B cell (primary cell): ENCODE results near the gene TAF5L. TPM values are rescaled to one million over a fixed set of nuclear protein-coding genes. Genes with fewer than 3 reads are reported as not detected.

Experiments
- ATAC-seq: fragments of 200-7000 bp; cut with Tn5 transposase; one replicate; pipeline ENCODE4 v1.10.0; 2021; ENCODE audit warnings: low read depth, mild to moderate bottlenecking, moderate number of reproducible peaks, moderate library complexity
- CTCF ChIA-PET: fragments of 350-600 bp; sonication (Branson Sonifier 250); formaldehyde crosslinking; loops from one replicate; lab custom pipeline; 2021; ENCODE audit warnings: antibody characterized with exemption, inconsistent platforms; lab: Charles Lee
- POLR2A ChIA-PET: fragments of 350-600 bp; sonication (Branson Sonifier 250); formaldehyde crosslinking; loops from one replicate; lab custom pipeline; 2021; ENCODE audit warnings: antibody characterized with exemption; lab: Charles Lee
- DNase-seq: peaks from one replicate; pipeline ENCODE4 v3.0.0; 2013
- H2AFZ ChIP-seq: 2 replicates; pipeline ENCODE4 v1.6.1; 2012; ENCODE audit warnings: mild to moderate bottlenecking, low read depth, low read length; ENCODE audit not compliant: insufficient read depth, poor library complexity, severe bottlenecking
- H3K27ac ChIP-seq, 2 donors: 1 replicate in 1 of 2; 2 replicates in 1 of 2; pipeline ENCODE4 v1.5.1; 2012 to 2013; ENCODE audit warnings: low read length in 2 of 2, mild to moderate bottlenecking in 2 of 2, moderate library complexity in 1 of 2
- H3K27me3 ChIP-seq, 4 experiments: fragments of 200-600 bp in 1 of 4; sonication (generic) in 1 of 4; replicated peaks in 1 of 4; 1 replicate in 2 of 4; 2 replicates in 2 of 4; pipeline versions ENCODE4 v1.6.1 to v1.7.0; 2013 to 2016; ENCODE audit warnings: low read length in 3 of 4, mild to moderate bottlenecking in 2 of 4, mixed read lengths in 1 of 4, moderate library complexity in 1 of 4; ENCODE audit not compliant: insufficient read depth in 4 of 4, control insufficient read depth in 3 of 4; ENCODE audit errors: control extremely low read depth in 1 of 4
- H3K36me3 ChIP-seq, 2 experiments: replicated peaks in 1 of 2; 1 replicate in 1 of 2; 2 replicates in 1 of 2; pipeline versions ENCODE4 v1.6.1 to v1.7.1; 2013; ENCODE audit warnings: low read length in 1 of 2; ENCODE audit not compliant: insufficient read depth in 2 of 2, control insufficient read depth in 1 of 2; ENCODE audit errors: control extremely low read depth in 1 of 2, extremely low read depth in 1 of 2
- H3K4me1 ChIP-seq, 2 donors: fragments of 200-600 bp in 1 of 2; sonication (generic) in 1 of 2; 1 replicate in 1 of 2; 2 replicates in 1 of 2; pipeline versions ENCODE4 v1.5.1 to v1.6.1; 2013 to 2017; ENCODE audit warnings: low read length in 2 of 2; ENCODE audit not compliant: control insufficient read depth in 2 of 2, insufficient read depth in 2 of 2
- H3K4me2 ChIP-seq: replicated peaks from 2 replicates; pipeline ENCODE3; 2012; ENCODE audit warnings: mild to moderate bottlenecking, low read depth, low read length; ENCODE audit not compliant: poor library complexity, severe bottlenecking
- H3K4me3 ChIP-seq, 5 experiments: fragments of 200-600 bp in 1 of 5; sonication (generic) in 1 of 5; 1 replicate in 3 of 5; 2 replicates in 2 of 5; pipeline versions ENCODE4 v1.5.1 to v1.7.0; 2011 to 2016; ENCODE audit warnings: low read length in 4 of 5, mild to moderate bottlenecking in 4 of 5, low read depth in 2 of 5, control low read depth in 1 of 5, moderate library complexity in 1 of 5; ENCODE audit not compliant: insufficient read depth in 1 of 5; ENCODE audit errors: control extremely low read depth in 1 of 5, extremely low read depth in 1 of 5
- H3K79me2 ChIP-seq: fragments of 200-600 bp; sonication (generic); one replicate; pipeline ENCODE4 v1.6.0; 2016; ENCODE audit warnings: low read length; ENCODE audit not compliant: control insufficient read depth, insufficient read depth
- H3K9ac ChIP-seq: fragments of 200-600 bp; sonication (generic); 2 replicates; pipeline ENCODE4 v1.6.1; 2017; ENCODE audit warnings: mild to moderate bottlenecking, low read length, moderate library complexity
- H3K9me3 ChIP-seq, 3 donors: one replicate each; pipeline versions ENCODE4 v1.6.1 to v1.7.1; 2013; ENCODE audit warnings: low read length in 2 of 3; ENCODE audit not compliant: control insufficient read depth in 2 of 3, insufficient read depth in 1 of 3; ENCODE audit errors: control extremely low read depth in 1 of 3
- H4K20me1 ChIP-seq: 2 replicates; pipeline ENCODE4 v1.6.0; 2012; ENCODE audit warnings: mild to moderate bottlenecking, low read length; ENCODE audit not compliant: insufficient read depth, control insufficient read depth, poor library complexity, severe bottlenecking
- H3K27ac Mint-ChIP-seq: one replicate; pipeline ENCODE4 v1.8.0; 2021; ENCODE audit warnings: mixed read lengths
- H3K27me3 Mint-ChIP-seq: one replicate; pipeline ENCODE4 v1.8.0; 2021; ENCODE audit warnings: mixed read lengths
- H3K4me1 Mint-ChIP-seq: one replicate; pipeline ENCODE4 v1.8.0; 2021; ENCODE audit warnings: mixed read lengths
- H3K4me3 Mint-ChIP-seq: one replicate; pipeline ENCODE4 v1.8.0; 2021; ENCODE audit warnings: mixed read lengths
- H3K9me3 Mint-ChIP-seq: one replicate; pipeline ENCODE4 v1.8.0; 2022; ENCODE audit warnings: mixed read lengths; ENCODE audit not compliant: insufficient read depth
- CTCF ChIP-seq: fragments of 200-600 bp; IDR thresholded peaks from one replicate; pipeline ENCODE4 v1.8.0; 2022; ENCODE audit warnings: antibody characterized with exemption, mild to moderate bottlenecking
- EZH2 ChIP-seq: IDR thresholded peaks from 2 replicates; pipeline ENCODE4 v1.6.1; 2012; ENCODE audit warnings: borderline replicate concordance, low read depth, mild to moderate bottlenecking, moderate library complexity, low read length; ENCODE audit not compliant: insufficient read depth, poor library complexity, severe bottlenecking
- WGBS: methylation state at CpG from one replicate; pipeline ENCODE4 v1.1.5; 2013; ENCODE audit warnings: missing lambda C conversion rate; ENCODE audit not compliant: insufficient coverage; 5-methylcytosine and 5-hydroxymethylcytosine counted together
- intact Hi-C: fragments of 100-400 bp; cut with micrococcal nuclease; formaldehyde crosslinking; loops from one replicate; pipeline ENCODE4 v1.10.0; 2022
- polyA plus RNA-seq: library from polyadenylated mRNA; depleted of rRNA; stranded (reverse); fragments of >200 nt; gene quantifications from 2 replicates; pipeline ENCODE4 v1.2.3, GENCODE V29; 2012
- total RNA-seq, 2 donors: library from RNA; stranded (reverse); fragments of 120-200 nt in 1 of 2; gene quantifications; 1 replicate in 1 of 2; 2 replicates in 1 of 2; pipeline versions ENCODE4 v1.2.3 to v1.2.4, GENCODE V29; 2013 to 2022

Gene TAF5L
- total and polyA plus RNA-seq, 2 donors (not counting 1 experiment from before 2014, with no cell fraction given) = 15.7 to 24.0 TPM

- no peak overlapping the region for H3K4me2 ChIP-seq
- no peaks in the 10 kb centered on the region for H3K27me3 Mint-ChIP-seq
- TF ChIP-seq EZH2 (no peak), CTCF (no peak)
- H3K27ac ChIP-seq = no peak overlapping the region
- no peaks in the 10 kb centered on the region for H3K4me1 ChIP-seq
- no peaks in the 10 kb centered on the region for H3K27me3 ChIP-seq
- H3K79me2 ChIP-seq = no peaks in the 10 kb centered on the region
- ATAC-seq (no peak), DNase-seq (no peak)
- 100% methylated on average over 2 of the region's 4 CpGs for WGBS
- H3K9ac ChIP-seq = no peak overlapping the region
- H3K9me3 Mint-ChIP-seq = no peaks in the 10 kb centered on the region
- no peak overlapping the region for H3K27ac Mint-ChIP-seq
- H3K36me3 ChIP-seq = peaks cover 8 to 77% of the 10 kb centered on the region in 2 experiments
- no peak overlapping the region for H3K4me3 Mint-ChIP-seq
- H3K4me3 ChIP-seq = no peak overlapping the region
- CTCF ChIA-PET = interaction anchor here (0.9 kb wide), 1 partner anchor 11 kb away, joined by 3 read pairs; no protein-coding TSS in a partner anchor
- no peaks in the 10 kb centered on the region for H3K9me3 ChIP-seq
- H2AFZ ChIP-seq = no peak overlapping the region
- intact Hi-C loops = no loop called here
- no peaks in the 10 kb centered on the region for H4K20me1 ChIP-seq
- H3K4me1 Mint-ChIP-seq = no peaks in the 10 kb centered on the region
- POLR2A ChIA-PET = interaction anchor here (0.6 kb wide), 1 partner anchor 481 kb away, joined by 4 read pairs; no protein-coding TSS in a partner anchor
Observed at GRCh38 chr1:229650045-229650444, 24.1 kb upstream of the TAF5L start.

- H3K4me1 Mint-ChIP-seq = peaks cover 12% of the 10 kb centered on the region
- Histone ChIP-seq H3K27me3 (no peaks in the 10 kb centered on the region), H3K36me3 (peaks cover 8 to 67% of the 10 kb centered on the region in 2 experiments), H3K4me3 (no peak overlapping the region), H3K4me1 (peaks cover 8 to 11% of the 10 kb centered on the region in 2 donors), H3K4me2 (no peak overlapping the region), H3K9me3 (no peaks in the 10 kb centered on the region), H3K9ac (no peak overlapping the region), H4K20me1 (no peaks in the 10 kb centered on the region), H3K27ac (no peak overlapping the region), H3K79me2 (no peaks in the 10 kb centered on the region), H2AFZ (no peak overlapping the region)
- no peaks in the 10 kb centered on the region for H3K9me3 Mint-ChIP-seq
- DNase-seq (no peak), ATAC-seq (no peak)
- H3K27me3 Mint-ChIP-seq = no peaks in the 10 kb centered on the region
- ChIA-PET POLR2A (no interaction called here), CTCF (interaction anchor here (2.6 kb wide), 1 partner anchor 12 kb away, joined by 8 read pairs; no protein-coding TSS in a partner anchor)
- WGBS = 100% methylated on average over 3 of the region's 4 CpGs
- TF ChIP-seq CTCF (no peak), EZH2 (no peak)
- H3K4me3 Mint-ChIP-seq = no peak overlapping the region
- no peak overlapping the region for H3K27ac Mint-ChIP-seq
- intact Hi-C loops = no loop called here
Observed at GRCh38 chr1:229648406-229648805, 22.5 kb upstream of the TAF5L start.
